ENCODE data around the gene FNDC3A. TPM values are rescaled to one million over a fixed set of nuclear protein-coding genes. Genes with fewer than 3 reads are reported as not detected.
"Not testable (repeated sequence)": the region's sequence is repeated elsewhere in the genome, so short reads cannot be mapped to it uniquely, and the experiment has no call there.

The FNDC3A gene
- total and polyA plus RNA-seq, 9 donors = 26.4 to 46.0 (median 37.9) TPM

GRCh38 chr13:49068498-49068897 is 92.8 kb downstream of the FNDC3A start:
- H3K9me3 ChIP-seq (replicated peaks; ENCODE audit: control insufficient read depth, low read depth, low read length); DNase-seq; H3K36me3 ChIP-seq (ENCODE audit: control insufficient read depth, insufficient read depth, low read length); H3K27ac ChIP-seq (ENCODE audit: low read length); H3K27me3 ChIP-seq (ENCODE audit: control insufficient read depth, insufficient read depth, low read length); H3K4me3 ChIP-seq (ENCODE audit: low read length); H3K4me1 ChIP-seq (ENCODE audit: control insufficient read depth, insufficient read depth, low read length): not testable (repeated sequence)
- no CpG with 5 or more reads among the region's 1 CpG for WGBS (ENCODE audit: insufficient coverage)

- not testable (repeated sequence) for H3K4me3 ChIP-seq (ENCODE audit: low read length); H3K27me3 ChIP-seq (ENCODE audit: control insufficient read depth, insufficient read depth, low read length); H3K9me3 ChIP-seq (replicated peaks; ENCODE audit: control insufficient read depth, low read depth, low read length); H3K4me1 ChIP-seq (ENCODE audit: control insufficient read depth, insufficient read depth, low read length); DNase-seq; H3K27ac ChIP-seq (ENCODE audit: low read length); H3K36me3 ChIP-seq (ENCODE audit: control insufficient read depth, insufficient read depth, low read length)
- no CpG with 5 or more reads among the region's 6 CpGs for WGBS (ENCODE audit: insufficient coverage)
These were observed 94.3 kb downstream of the FNDC3A start for GRCh38 chr13:49070021-49070420.

- no peak for DNase-seq
- H3K9me3 ChIP-seq (replicated peaks; ENCODE audit: control insufficient read depth, low read depth, low read length) = no peaks in the 10 kb centered on the region
- H3K27me3 ChIP-seq (ENCODE audit: control insufficient read depth, insufficient read depth, low read length) = no peaks in the 10 kb centered on the region
- no CpG with 5 or more reads among the region's 1 CpG for WGBS (ENCODE audit: insufficient coverage)
- no peak overlapping the region for H3K27ac ChIP-seq (ENCODE audit: low read length)
- H3K4me3 ChIP-seq (ENCODE audit: low read length) = no peak overlapping the region
- no peaks in the 10 kb centered on the region for H3K4me1 ChIP-seq (ENCODE audit: control insufficient read depth, insufficient read depth, low read length)
- H3K36me3 ChIP-seq (ENCODE audit: control insufficient read depth, insufficient read depth, low read length) = peaks cover 3% of the 10 kb centered on the region
These were observed 95.7 kb downstream of the FNDC3A start for GRCh38 chr13:49071341-49071937.

GRCh38 chr13:49082653-49083536 is 107.2 kb downstream of the FNDC3A start:
- Histone ChIP-seq H3K4me3 (ENCODE audit: low read length) (no peak overlapping the region), H3K9me3 (replicated peaks; ENCODE audit: control insufficient read depth, low read depth, low read length) (no peaks in the 10 kb centered on the region), H3K36me3 (ENCODE audit: control insufficient read depth, insufficient read depth, low read length) (no peaks in the 10 kb centered on the region), H3K27ac (ENCODE audit: low read length) (no peak overlapping the region), H3K27me3 (ENCODE audit: control insufficient read depth, insufficient read depth, low read length) (no peaks in the 10 kb centered on the region), H3K4me1 (ENCODE audit: control insufficient read depth, insufficient read depth, low read length) (no peaks in the 10 kb centered on the region)
- DNase-seq = no peak
- WGBS (ENCODE audit: insufficient coverage) = 78% methylated on average over 1 of the region's 4 CpGs

GRCh38 chr13:49084961-49085360 is 109.2 kb downstream of the FNDC3A start:
- H3K9me3 ChIP-seq (replicated peaks; ENCODE audit: control insufficient read depth, low read depth, low read length) = no peaks in the 10 kb centered on the region
- H3K4me1 ChIP-seq (ENCODE audit: control insufficient read depth, insufficient read depth, low read length) = no peaks in the 10 kb centered on the region
- H3K36me3 ChIP-seq (ENCODE audit: control insufficient read depth, insufficient read depth, low read length) = no peaks in the 10 kb centered on the region
- no peaks in the 10 kb centered on the region for H3K27me3 ChIP-seq (ENCODE audit: control insufficient read depth, insufficient read depth, low read length)
- H3K27ac ChIP-seq (ENCODE audit: low read length) = no peak overlapping the region
- WGBS (ENCODE audit: insufficient coverage) = no CpG with 5 or more reads among the region's 3 CpGs
- H3K4me3 ChIP-seq (ENCODE audit: low read length) = no peak overlapping the region
- DNase-seq = no peak

- Histone ChIP-seq H3K9me3 (replicated peaks; ENCODE audit: control insufficient read depth, low read depth, low read length) (no peaks in the 10 kb centered on the region), H3K4me3 (ENCODE audit: low read length) (no peak overlapping the region), H3K36me3 (ENCODE audit: control insufficient read depth, insufficient read depth, low read length) (no peaks in the 10 kb centered on the region), H3K4me1 (ENCODE audit: control insufficient read depth, insufficient read depth, low read length) (no peaks in the 10 kb centered on the region), H3K27me3 (ENCODE audit: control insufficient read depth, insufficient read depth, low read length) (no peaks in the 10 kb centered on the region), H3K27ac (ENCODE audit: low read length) (no peak overlapping the region)
- WGBS (ENCODE audit: insufficient coverage) = no CpG with 5 or more reads among the region's 2 CpGs
- DNase-seq = no peak
These were observed 111.0 kb downstream of the FNDC3A start for GRCh38 chr13:49086722-49087121.

GRCh38 chr13:49093376-49093775 is 117.7 kb downstream of the FNDC3A start:
- Histone ChIP-seq H3K27ac (ENCODE audit: low read length) (no peak overlapping the region), H3K36me3 (ENCODE audit: control insufficient read depth, insufficient read depth, low read length) (no peaks in the 10 kb centered on the region), H3K9me3 (replicated peaks; ENCODE audit: control insufficient read depth, low read depth, low read length) (no peaks in the 10 kb centered on the region), H3K27me3 (ENCODE audit: control insufficient read depth, insufficient read depth, low read length) (no peaks in the 10 kb centered on the region), H3K4me1 (ENCODE audit: control insufficient read depth, insufficient read depth, low read length) (no peaks in the 10 kb centered on the region), H3K4me3 (ENCODE audit: low read length) (no peak overlapping the region)
- 97% methylated on average over 3 of the region's 5 CpGs for WGBS (ENCODE audit: insufficient coverage)
- DNase-seq = no peak

GRCh38 chr13:49097374-49097773 is 121.7 kb downstream of the FNDC3A start:
- Histone ChIP-seq H3K4me1 (ENCODE audit: control insufficient read depth, insufficient read depth, low read length) (no peaks in the 10 kb centered on the region), H3K9me3 (replicated peaks; ENCODE audit: control insufficient read depth, low read depth, low read length) (no peaks in the 10 kb centered on the region), H3K4me3 (ENCODE audit: low read length) (no peak overlapping the region), H3K36me3 (ENCODE audit: control insufficient read depth, insufficient read depth, low read length) (no peaks in the 10 kb centered on the region), H3K27me3 (ENCODE audit: control insufficient read depth, insufficient read depth, low read length) (no peaks in the 10 kb centered on the region), H3K27ac (ENCODE audit: low read length) (no peak overlapping the region)
- whole genome bisulfite sequencing (ENCODE audit: insufficient coverage) = no CpG with 5 or more reads among the region's 2 CpGs
- no peak for DNase-seq

GRCh38 chr13:49098198-49098597 is 122.5 kb downstream of the FNDC3A start:
- Histone ChIP-seq H3K27me3 (ENCODE audit: control insufficient read depth, insufficient read depth, low read length) (no peaks in the 10 kb centered on the region), H3K27ac (ENCODE audit: low read length) (no peak overlapping the region), H3K4me1 (ENCODE audit: control insufficient read depth, insufficient read depth, low read length) (no peaks in the 10 kb centered on the region), H3K36me3 (ENCODE audit: control insufficient read depth, insufficient read depth, low read length) (no peaks in the 10 kb centered on the region), H3K9me3 (replicated peaks; ENCODE audit: control insufficient read depth, low read depth, low read length) (no peaks in the 10 kb centered on the region), H3K4me3 (ENCODE audit: low read length) (no peak overlapping the region)
- no CpG with 5 or more reads among the region's 2 CpGs for WGBS (ENCODE audit: insufficient coverage)
- peak; percentile 25 for DNase-seq

- H3K27me3 ChIP-seq (ENCODE audit: control insufficient read depth, insufficient read depth, low read length) = no peaks in the 10 kb centered on the region
- H3K36me3 ChIP-seq (ENCODE audit: control insufficient read depth, insufficient read depth, low read length) = no peaks in the 10 kb centered on the region
- peak; percentile 10 for DNase-seq
- peak overlapping the region; percentile 11 for H3K27ac ChIP-seq (ENCODE audit: low read length)
- H3K4me3 ChIP-seq (ENCODE audit: low read length) = no peak overlapping the region
- no peaks in the 10 kb centered on the region for H3K4me1 ChIP-seq (ENCODE audit: control insufficient read depth, insufficient read depth, low read length)
- H3K9me3 ChIP-seq (replicated peaks; ENCODE audit: control insufficient read depth, low read depth, low read length) = no peaks in the 10 kb centered on the region
These were observed 123.2 kb downstream of the FNDC3A start for GRCh38 chr13:49098771-49099512.

All from muscle of leg (tissue), 11 donors.